Activated CD4-positive, alpha-beta T cell treated with anti-CD3 and anti-CD28 coated beads for 36 hours (primary cell): ENCODE measurements around the gene IL31. TPM values are rescaled to one million over a fixed set of nuclear protein-coding genes. Genes with fewer than 3 reads are reported as not detected.
"Not testable (repeated sequence)": the region's sequence is repeated elsewhere in the genome, so short reads cannot be mapped to it uniquely, and the experiment has no call there.

Experiments
- ATAC-seq: fragments of 200-7000 bp; cut with Tn5 transposase; one replicate; pipeline ENCODE4 v1.10.0; 2021; ENCODE audit warnings: mild to moderate bottlenecking, moderate library complexity
- CTCF ChIA-PET: fragments of 350-600 bp; sonication (Branson Sonifier 250); formaldehyde crosslinking; loops from one replicate; lab custom pipeline; 2021; ENCODE audit warnings: antibody characterized with exemption; lab: Charles Lee
- POLR2A ChIA-PET: fragments of 350-600 bp; sonication (Branson Sonifier 250); formaldehyde crosslinking; loops from one replicate; lab custom pipeline; 2021; ENCODE audit warnings: antibody characterized with exemption, inconsistent platforms; lab: Charles Lee
- DNase-seq: peaks from one replicate; pipeline ENCODE4 v3.0.0-alpha.2; 2020
- H3K27ac Mint-ChIP-seq: one replicate; pipeline ENCODE4 v1.8.0; 2021; ENCODE audit warnings: mixed read lengths
- H3K27me3 Mint-ChIP-seq: one replicate; pipeline ENCODE4 v1.8.0; 2021; ENCODE audit warnings: mixed read lengths
- H3K36me3 Mint-ChIP-seq: one replicate; pipeline ENCODE4 v1.8.0; 2021; ENCODE audit warnings: low read depth, mixed read lengths
- H3K4me1 Mint-ChIP-seq: one replicate; pipeline ENCODE4 v1.8.0; 2021; ENCODE audit warnings: mixed read lengths
- H3K4me3 Mint-ChIP-seq: one replicate; pipeline ENCODE4 v1.8.0; 2021; ENCODE audit warnings: mild to moderate bottlenecking, moderate library complexity, mixed read lengths
- H3K9me3 Mint-ChIP-seq: one replicate; pipeline ENCODE4 v1.8.0; 2021; ENCODE audit warnings: low read depth, mixed read lengths
- intact Hi-C, 2 experiments: fragments of 100-400 bp; cut with DNase I in 1 of 2; cut with micrococcal nuclease in 1 of 2; formaldehyde crosslinking; loops; one replicate each; pipeline versions ENCODE4 v1.14.2 to v1.15.1; 2022 to 2024; cut with DNase I, micrococcal nuclease
- total RNA-seq, 2 experiments: library from RNA; stranded (reverse); gene quantifications; one replicate each; pipeline ENCODE4 v1.2.3, GENCODE V29; 2021

Gene IL31
- total RNA-seq, 2 experiments from 2014 or later = 2.1 to 4.0 TPM

GRCh38 chr12:122190842-122191668 lies 17.0 kb upstream of the IL31 start:
- H3K27me3 Mint-ChIP-seq = peaks cover 2% of the 10 kb centered on the region
- DNase-seq (peak; percentile 86), ATAC-seq (peak; percentile 93)
- no peak overlapping the region for H3K4me3 Mint-ChIP-seq
- H3K36me3 Mint-ChIP-seq = no peaks in the 10 kb centered on the region
- ChIA-PET POLR2A (interaction anchor here (0.5 kb wide), 1 partner anchor 59 kb away, joined by 4 read pairs; no protein-coding TSS in a partner anchor), CTCF (interaction anchor here (0.5 to 2.5 kb wide), 15 partner anchors 9 to 273 kb away, joined by 3 to 11 read pairs (median 3); partner anchors contain the start of genes CFAP251 and LRRC43)
- H3K9me3 Mint-ChIP-seq = peaks cover 3% of the 10 kb centered on the region
- intact Hi-C loops = loop anchor here (1.0 to 10.0 kb wide), 7 partner anchors 31 to 276 kb away; partner anchors contain the start of gene CFAP251 (in 2 of the 2)
- H3K27ac Mint-ChIP-seq = no peak overlapping the region
- H3K4me1 Mint-ChIP-seq = no peaks in the 10 kb centered on the region

GRCh38 chr12:122189626-122190475 lies 15.8 kb upstream of the IL31 start:
- H3K27ac Mint-ChIP-seq = no peak overlapping the region
- H3K4me3 Mint-ChIP-seq = no peak overlapping the region
- peaks cover under 1% of the 10 kb centered on the region for H3K9me3 Mint-ChIP-seq
- POLR2A ChIA-PET = no interaction called here
- no peaks in the 10 kb centered on the region for H3K4me1 Mint-ChIP-seq
- intact Hi-C loops = loop anchor here (2.0 to 10.0 kb wide), 4 partner anchors 33 to 275 kb away; partner anchors contain the start of gene CFAP251 (in 2 of the 2)
- H3K27me3 Mint-ChIP-seq = peaks cover 2% of the 10 kb centered on the region
- CTCF ChIA-PET = interaction anchor here (0.6 to 2.5 kb wide), 8 partner anchors 8 to 272 kb away, joined by 3 to 11 read pairs (median 3); partner anchors contain the start of genes CFAP251 and LRRC43
- DNase-seq = no peak
- ATAC-seq = no peak
- no peaks in the 10 kb centered on the region for H3K36me3 Mint-ChIP-seq

DNA sequence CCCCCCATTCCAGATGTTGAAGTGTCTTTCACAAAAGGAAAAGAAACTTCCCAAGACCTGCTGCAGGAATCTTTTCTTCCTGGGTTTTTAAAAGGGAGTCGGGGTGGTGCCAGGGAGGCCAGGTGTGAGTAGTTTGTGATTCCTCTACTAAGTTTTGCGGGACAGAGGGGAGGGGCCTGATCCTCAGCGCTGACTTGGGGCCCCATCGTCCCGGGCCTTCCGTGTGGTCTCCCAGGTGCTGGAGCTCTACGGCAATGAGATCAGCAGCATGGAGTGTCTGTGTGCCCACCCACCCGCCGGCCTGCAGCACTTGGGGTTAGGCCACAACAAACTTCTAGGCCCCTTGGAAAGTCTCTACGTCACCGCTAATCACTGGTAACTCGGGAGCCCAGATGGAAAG lies 13.4 kb upstream of the IL31 start:
- Mint-ChIP-seq H3K27ac (no peak overlapping the region), H3K4me1 (peaks cover 3% of the 10 kb centered on the region), H3K9me3 (no peaks in the 10 kb centered on the region), H3K36me3 (no peaks in the 10 kb centered on the region), H3K4me3 (no peak overlapping the region), H3K27me3 (peaks cover 7% of the 10 kb centered on the region)
- intact Hi-C loops = no loop called here
- ChIA-PET POLR2A (no interaction called here), CTCF (interaction anchor here (0.9 to 1.4 kb wide), 2 partner anchors 20 to 57 kb away, joined by 3 read pairs; no protein-coding TSS in a partner anchor)
- no peak for DNase-seq
- no peak for ATAC-seq

GRCh38 chr12:122185494-122186082 lies 11.6 kb upstream of the IL31 start:
- ChIA-PET POLR2A (no interaction called here), CTCF (interaction anchor here (1.1 kb wide), 1 partner anchor 131 kb away, joined by 3 read pairs; no protein-coding TSS in a partner anchor)

DNA sequence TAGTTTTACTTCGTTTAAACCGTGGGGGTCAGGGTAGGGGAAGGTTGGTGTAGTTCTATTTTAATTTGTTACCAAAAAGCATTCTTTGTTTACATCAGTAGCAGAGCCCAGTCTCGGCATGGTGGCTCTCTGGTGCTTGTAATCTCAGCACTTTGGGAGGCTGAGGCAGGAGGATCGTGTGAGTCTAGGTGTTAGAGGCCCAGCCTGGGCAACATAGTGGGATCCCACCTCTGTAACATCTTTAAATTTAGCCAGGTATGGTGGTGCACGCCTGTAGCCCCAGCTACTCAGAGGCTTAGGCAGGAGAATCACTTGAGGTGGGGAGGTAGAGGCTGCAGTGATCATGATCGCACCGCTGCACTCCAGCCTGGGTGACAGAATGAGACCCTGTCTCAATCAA lies 11.1 kb upstream of the IL31 start:
- Mint-ChIP-seq H3K27ac (no peak overlapping the region), H3K4me1 (peaks cover 3% of the 10 kb centered on the region), H3K9me3 (no peaks in the 10 kb centered on the region), H3K4me3 (no peak overlapping the region), H3K27me3 (peaks cover 9% of the 10 kb centered on the region), H3K36me3 (no peaks in the 10 kb centered on the region)
- ChIA-PET CTCF (no interaction called here), POLR2A (no interaction called here)
- DNase-seq (no peak), ATAC-seq (no peak)
- intact Hi-C loops = no loop called here

More at GRCh38 chr12:122185494-122186082, 11.6 kb upstream of the IL31 start:
- DNase-seq = no peak
- ATAC-seq = no peak
- Mint-ChIP-seq H3K36me3 (no peaks in the 10 kb centered on the region), H3K4me1 (peaks cover 3% of the 10 kb centered on the region), H3K4me3 (no peak overlapping the region), H3K9me3 (no peaks in the 10 kb centered on the region), H3K27me3 (peaks cover 9% of the 10 kb centered on the region), H3K27ac (no peak overlapping the region)
- intact Hi-C loops = no loop called here

GRCh38 chr12:122184517-122184916 lies 10.5 kb upstream of the IL31 start:
- no peak overlapping the region for H3K4me3 Mint-ChIP-seq
- H3K27ac Mint-ChIP-seq = no peak overlapping the region
- CTCF ChIA-PET = no interaction called here
- intact Hi-C loops = no loop called here
- POLR2A ChIA-PET = no interaction called here
- peaks cover 11% of the 10 kb centered on the region for H3K27me3 Mint-ChIP-seq
- H3K9me3 Mint-ChIP-seq = no peaks in the 10 kb centered on the region
- no peak for ATAC-seq
- no peaks in the 10 kb centered on the region for H3K36me3 Mint-ChIP-seq
- no peak for DNase-seq
- H3K4me1 Mint-ChIP-seq = peaks cover 3% of the 10 kb centered on the region

DNA sequence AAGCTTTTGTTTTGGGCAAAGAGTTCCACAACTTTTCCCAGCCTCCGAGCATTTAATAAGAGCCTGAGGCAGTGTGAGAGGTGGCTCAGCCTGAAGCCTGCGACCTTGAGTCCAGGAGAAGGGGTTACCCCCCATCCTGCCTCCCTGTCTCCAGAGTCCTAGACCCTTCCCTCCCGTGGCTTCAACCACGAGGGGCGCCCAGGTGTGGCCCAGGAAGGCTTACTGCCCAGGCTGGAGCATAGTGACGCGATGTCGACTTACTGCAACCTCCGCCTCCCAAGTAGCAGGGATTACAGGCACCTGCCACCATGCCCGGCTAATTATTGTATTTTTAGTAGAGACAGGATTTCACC lies 9.5 kb upstream of the IL31 start:
- CTCF ChIA-PET = interaction anchor here (0.7 to 2.0 kb wide), 5 partner anchors 51 to 1533 kb away, joined by 3 to 7 read pairs (median 3); no protein-coding TSS in a partner anchor
- H3K4me1 Mint-ChIP-seq = peaks cover 3% of the 10 kb centered on the region

GRCh38 chr12:122182887-122183587 lies 9.0 kb upstream of the IL31 start, which contains the start of gene LRRC43:
LRRC43 (plus strand) TSS chr12:122183123; CDS start chr12:122183145, 22 bp downstream.
- Mint-ChIP-seq H3K9me3 (no peaks in the 10 kb centered on the region), H3K4me3 (peak within 1 kb of the TSS; percentile 65), H3K27me3 (peaks cover 11% of the 10 kb centered on the region), H3K27ac (no peak within 1 kb of the TSS), H3K4me1 (peaks cover 3% of the 10 kb centered on the region), H3K36me3 (no peaks in the 10 kb centered on the region)
- intact Hi-C loops = no loop called here
- DNase-seq (peak; percentile 54), ATAC-seq (peak; percentile 72)
- ChIA-PET POLR2A (no interaction called here), CTCF (interaction anchor here (0.7 to 2.0 kb wide), 8 partner anchors 8 to 1533 kb away, joined by 3 to 8 read pairs (median 3); partner anchors contain the start of gene CFAP251)

More for the DNA sequence above, 9.5 kb upstream of the IL31 start:
- Mint-ChIP-seq H3K27ac (no peak overlapping the region), H3K9me3 (no peaks in the 10 kb centered on the region), H3K27me3 (peaks cover 11% of the 10 kb centered on the region), H3K4me3 (peak overlapping the region; percentile 45), H3K36me3 (no peaks in the 10 kb centered on the region)
- intact Hi-C loops = no loop called here
- DNase-seq (no peak), ATAC-seq (no peak)
- POLR2A ChIA-PET = no interaction called here

DNA sequence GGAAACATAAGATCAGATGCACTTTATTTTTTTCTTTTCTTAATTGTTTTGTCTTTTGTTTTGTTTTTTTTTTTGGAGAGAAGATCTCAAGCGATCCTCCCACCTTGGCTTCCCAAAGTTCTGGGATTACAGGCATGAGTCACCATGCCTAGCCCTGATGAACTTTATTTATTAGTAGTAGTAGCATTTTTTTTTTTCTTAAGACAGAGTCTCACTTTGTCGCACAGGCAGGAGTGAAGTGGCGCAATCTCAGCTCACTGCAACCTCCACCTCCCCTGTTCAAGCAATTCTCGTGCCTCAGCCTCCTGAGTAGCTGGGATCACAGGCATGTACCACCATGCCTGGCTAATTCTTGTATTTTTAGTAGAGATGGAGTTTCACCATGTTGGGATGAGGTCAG lies 2.5 kb upstream of the IL31 start:
- H3K9me3 Mint-ChIP-seq, H3K4me1 Mint-ChIP-seq, DNase-seq, intact Hi-C loops, ATAC-seq, POLR2A ChIA-PET, H3K27me3 Mint-ChIP-seq, H3K4me3 Mint-ChIP-seq, H3K36me3 Mint-ChIP-seq, H3K27ac Mint-ChIP-seq: not testable (repeated sequence)
- CTCF ChIA-PET = interaction anchor here (0.6 kb wide), 1 partner anchor 842 kb away, joined by 4 read pairs; no protein-coding TSS in a partner anchor

DNA sequence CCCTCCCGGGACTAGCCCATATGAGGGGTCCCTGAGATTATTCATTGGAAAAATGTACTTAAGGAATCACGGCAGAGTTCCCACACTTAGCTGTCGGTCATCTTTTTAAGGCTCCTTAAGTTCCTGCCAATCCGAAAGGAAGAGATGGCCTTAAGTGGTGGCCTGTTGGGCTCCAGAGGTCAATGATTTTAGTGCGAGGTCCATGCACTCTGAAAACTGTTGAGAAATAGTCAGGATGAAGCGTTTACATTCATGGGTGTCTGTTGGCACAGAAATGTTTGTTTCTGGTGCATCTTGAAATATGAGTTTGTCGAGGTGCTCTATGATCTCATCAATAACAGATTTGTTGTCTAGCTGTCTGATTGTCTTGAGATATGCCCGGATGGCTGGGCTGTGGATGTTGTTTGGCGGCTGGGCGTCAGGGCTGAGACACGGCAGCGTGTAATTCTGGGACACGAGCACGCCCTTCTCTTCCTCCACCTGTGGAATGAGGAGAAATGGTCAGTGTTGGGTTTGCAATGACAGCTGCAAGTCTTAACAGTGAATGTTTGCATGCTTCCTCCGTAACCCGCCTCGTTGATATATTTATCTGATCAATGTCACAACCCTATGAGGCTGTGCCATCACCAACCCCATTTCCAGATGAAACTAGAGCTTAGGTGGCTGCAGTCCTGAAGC lies 1.6 kb downstream of the IL31 start:
- Mint-ChIP-seq H3K4me1 (peaks cover 6% of the 10 kb centered on the region), H3K9me3 (no peaks in the 10 kb centered on the region), H3K27me3 (no peaks in the 10 kb centered on the region), H3K36me3 (no peaks in the 10 kb centered on the region), H3K4me3 (no peak overlapping the region), H3K27ac (no peak overlapping the region)
- ATAC-seq (no peak), DNase-seq (no peak)
- CTCF ChIA-PET = interaction anchor here (1.2 kb wide), 1 partner anchor 19 kb away, joined by 3 read pairs; no protein-coding TSS in a partner anchor
- intact Hi-C loops = no loop called here
- POLR2A ChIA-PET = no interaction called here
